Measurements from ENCODE around the gene FUOM.
A peak's percentile ranks its signal among the peaks of the same experiment; 100 is the strongest.
"Not testable (repeated sequence)": the region's sequence is repeated elsewhere in the genome, so short reads cannot be mapped to it uniquely, and the experiment has no call there.

Gene FUOM

DNA sequence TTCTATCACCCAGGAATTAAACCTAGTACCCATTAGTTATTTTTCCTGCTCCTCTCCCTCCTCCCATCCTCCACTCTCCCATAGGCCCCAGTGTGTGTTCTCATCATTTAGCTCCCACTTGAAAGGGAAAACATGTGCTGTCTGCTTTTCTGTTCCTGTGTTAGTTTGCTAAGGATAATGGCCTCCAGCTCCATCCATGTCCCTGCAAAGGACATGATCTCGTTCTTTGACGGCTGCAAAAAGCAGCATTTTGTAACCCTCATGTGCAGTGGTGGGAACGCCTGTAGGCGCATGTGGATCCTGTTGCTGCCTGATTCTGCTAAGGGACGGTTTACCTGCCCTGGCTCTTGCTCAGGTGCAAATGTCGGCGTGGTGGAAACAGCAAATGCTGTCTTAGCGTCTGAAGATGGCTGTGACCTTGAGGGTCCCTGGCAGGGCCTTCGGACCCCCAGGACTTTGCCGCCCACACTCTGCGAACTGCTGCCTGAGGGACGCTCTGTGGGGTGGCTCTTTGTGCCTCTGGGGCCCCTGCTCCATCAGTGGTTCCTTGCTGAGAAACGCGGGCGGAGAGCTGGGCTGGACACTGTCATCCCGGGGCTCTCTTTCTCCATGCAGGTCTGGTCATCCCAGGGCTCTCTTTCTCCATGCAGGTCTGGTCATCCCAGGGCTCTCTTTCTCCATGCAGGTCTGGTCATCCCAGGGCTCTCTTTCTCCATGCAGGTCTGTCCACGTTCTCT, 30.6 kb upstream of the FUOM start:
- DNase-seq: no peak

- DNase-seq: not testable (repeated sequence)
Measured at GRCh38 chr10:133386951-133387350, 29.1 kb upstream of the FUOM start.

DNA sequence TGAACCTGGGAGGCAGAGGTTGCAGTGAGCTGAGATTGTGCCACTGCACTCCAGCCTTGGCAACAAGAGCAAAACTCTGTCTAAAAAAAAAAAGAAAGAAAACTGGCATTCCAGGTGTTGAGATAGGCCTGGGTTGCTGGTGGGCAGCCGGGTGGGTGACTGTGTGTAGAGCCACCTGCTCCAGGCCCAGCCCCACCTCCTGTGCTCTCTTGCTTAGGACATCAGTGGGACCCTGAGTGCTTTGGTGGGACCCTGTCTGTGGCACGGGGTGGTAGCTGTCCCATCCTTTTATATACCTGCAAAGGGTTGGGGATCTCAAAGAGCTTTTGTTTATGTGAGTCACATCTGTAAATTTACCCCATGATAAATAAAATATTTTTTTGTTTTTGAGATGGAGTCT, 27.4 kb upstream of the FUOM start:
- DNase-seq: no peak

- DNase-seq: no peak
Measured at GRCh38 chr10:133384071-133384470, 26.3 kb upstream of the FUOM start.

DNA sequence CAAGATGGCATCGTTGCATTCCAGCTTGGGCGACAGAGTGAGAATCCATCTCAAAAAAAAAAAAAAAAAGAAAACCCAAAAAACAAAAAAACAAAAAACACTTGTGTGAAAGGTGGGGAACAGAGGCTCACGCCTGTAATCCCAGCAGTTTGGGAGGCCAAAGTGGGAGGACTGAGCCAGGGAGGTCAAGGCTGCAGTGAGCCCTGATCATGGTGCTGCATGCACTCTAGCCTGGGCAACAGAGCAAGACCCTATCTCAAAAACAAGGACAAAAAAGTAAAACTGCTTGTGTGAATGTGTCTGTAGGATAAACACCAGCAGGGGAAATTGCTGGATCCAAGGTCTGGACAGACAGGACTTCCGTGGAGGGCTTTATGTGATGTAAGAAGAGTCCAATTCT, 25.7 kb upstream of the FUOM start:
- no peak for DNase-seq

- DNase-seq: no peak
Measured at GRCh38 chr10:133381036-133381435, 23.2 kb upstream of the FUOM start.

DNA sequence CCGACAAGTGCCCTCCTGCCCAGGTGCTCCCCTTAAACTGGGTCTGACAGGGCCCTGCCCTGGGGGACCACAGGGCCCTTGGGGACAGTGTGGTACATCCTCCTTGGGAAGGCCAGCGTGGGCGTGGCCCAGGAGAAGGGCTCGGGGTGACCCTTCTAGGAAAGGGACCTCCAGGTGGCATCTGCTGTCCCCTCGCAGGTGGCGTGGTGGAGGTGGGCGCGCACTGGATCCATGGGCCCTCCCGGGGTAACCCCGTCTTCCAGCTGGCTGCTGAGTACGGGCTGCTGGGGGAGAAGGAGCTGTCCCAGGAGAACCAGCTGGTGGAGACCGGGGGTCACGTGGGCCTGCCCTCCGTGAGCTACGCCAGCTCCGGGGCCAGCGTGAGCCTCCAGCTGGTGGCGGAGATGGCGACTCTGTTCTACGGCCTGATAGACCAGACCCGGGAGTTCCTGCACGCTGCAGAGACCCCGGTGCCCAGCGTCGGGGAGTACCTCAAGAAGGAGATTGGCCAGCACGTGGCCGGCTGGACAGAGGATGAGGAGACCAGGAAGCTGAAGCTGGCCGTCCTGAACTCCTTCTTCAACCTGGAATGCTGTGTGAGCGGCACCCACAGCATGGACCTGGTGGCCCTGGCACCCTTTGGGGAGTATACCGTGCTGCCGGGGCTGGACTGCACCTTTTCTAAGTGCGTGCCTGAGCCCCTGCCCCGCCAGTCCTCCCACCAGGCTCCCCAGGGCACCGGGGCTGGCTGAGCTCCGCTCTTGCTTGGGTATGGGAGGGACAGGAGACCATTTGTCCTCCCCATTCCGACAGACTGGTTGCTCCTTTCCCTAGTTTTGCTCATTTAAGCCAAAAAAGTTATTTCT, 22.2 kb upstream of the FUOM start:
- DNase-seq: no peak

GRCh38 chr10:133379152-133379800, 21.5 kb upstream of the FUOM start, which contains the start of gene PAOX:
TSS of gene PAOX (plus strand) at chr10:133379262. CDS start at chr10:133379317, 55 bp downstream.
- peak; percentile 65 for DNase-seq

- peak; percentile 53 for DNase-seq
Measured at GRCh38 chr10:133378251-133379096, 20.7 kb upstream of the FUOM start.

DNA sequence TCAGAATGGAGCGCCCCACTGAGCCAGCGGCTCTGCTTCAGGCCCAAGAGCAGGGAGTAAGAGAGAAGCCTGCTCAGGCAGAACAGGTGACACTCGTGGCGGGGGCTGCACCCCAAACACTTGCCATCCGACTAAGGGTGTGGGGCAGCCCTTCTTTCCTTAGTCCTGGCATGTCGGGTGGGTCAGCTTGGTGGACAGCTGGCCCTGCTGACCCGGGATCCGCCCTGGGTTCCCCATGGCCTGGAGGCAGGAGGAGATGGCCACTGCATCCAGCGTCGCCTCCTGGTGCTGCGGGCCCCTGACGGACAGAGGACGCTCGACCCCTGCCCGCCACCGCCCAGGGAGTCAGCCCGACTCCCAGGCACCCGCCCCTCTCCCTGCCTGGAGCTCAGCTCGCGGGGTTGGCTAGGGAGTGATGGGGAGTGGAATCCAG, 20.0 kb upstream of the FUOM start:
- no peak for DNase-seq

GRCh38 chr10:133377025-133377817, 19.4 kb upstream of the FUOM start:
- DNase-seq: no peak

DNA sequence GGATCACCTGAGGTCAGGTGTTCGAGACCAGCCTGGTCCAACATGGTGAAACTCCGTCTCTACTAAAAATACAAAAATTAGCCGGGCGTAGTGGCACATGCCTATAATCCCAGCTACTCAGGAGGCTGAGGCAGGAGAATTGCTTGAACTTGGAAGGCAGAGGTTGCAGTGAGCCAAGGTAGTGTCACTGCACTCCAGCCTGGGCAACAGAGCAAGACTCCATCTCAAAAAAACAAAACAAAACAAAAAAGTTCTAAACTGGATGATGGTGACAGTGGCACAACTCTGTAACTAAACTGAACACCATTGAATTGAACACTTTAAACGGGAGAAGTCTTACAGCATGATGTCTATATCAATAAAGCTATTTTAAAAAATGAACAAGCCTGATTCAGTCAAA, 18.4 kb upstream of the FUOM start:
- DNase-seq: not testable (repeated sequence)

DNA sequence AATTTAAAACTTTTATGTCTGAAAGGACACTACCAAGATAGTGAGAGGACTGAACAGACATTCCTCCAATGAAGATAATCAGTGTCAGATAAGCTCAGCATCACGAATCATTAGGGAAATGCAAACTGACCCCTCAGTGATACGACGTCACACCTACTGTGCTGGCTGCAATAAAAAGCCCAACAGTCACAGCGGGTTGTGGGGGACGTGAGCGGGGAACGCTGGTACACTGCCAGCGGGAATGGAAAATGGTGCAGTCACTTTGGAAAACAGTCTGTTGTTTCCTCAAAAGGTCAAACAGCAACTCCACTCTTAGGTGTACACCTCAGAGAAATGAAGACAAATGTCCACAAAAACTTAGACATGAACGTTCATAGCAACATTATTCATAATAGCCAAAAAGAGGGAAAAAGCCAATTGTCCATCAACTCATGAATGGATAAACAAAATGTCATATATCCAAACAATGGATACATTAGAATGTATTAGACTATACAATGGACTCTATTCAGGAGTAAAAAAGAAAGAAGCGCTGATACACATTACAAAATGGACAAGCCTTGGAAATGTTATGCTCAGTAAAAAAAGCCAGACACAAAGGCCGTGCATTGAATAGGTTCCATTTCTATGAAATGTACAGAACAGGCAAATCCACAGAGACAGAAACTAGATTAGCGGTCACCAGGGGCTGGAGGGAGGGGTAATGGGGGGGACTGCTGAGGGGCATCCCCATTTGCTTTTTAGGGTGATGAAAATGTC, 17.7 kb upstream of the FUOM start:
- DNase-seq: no peak

DNA sequence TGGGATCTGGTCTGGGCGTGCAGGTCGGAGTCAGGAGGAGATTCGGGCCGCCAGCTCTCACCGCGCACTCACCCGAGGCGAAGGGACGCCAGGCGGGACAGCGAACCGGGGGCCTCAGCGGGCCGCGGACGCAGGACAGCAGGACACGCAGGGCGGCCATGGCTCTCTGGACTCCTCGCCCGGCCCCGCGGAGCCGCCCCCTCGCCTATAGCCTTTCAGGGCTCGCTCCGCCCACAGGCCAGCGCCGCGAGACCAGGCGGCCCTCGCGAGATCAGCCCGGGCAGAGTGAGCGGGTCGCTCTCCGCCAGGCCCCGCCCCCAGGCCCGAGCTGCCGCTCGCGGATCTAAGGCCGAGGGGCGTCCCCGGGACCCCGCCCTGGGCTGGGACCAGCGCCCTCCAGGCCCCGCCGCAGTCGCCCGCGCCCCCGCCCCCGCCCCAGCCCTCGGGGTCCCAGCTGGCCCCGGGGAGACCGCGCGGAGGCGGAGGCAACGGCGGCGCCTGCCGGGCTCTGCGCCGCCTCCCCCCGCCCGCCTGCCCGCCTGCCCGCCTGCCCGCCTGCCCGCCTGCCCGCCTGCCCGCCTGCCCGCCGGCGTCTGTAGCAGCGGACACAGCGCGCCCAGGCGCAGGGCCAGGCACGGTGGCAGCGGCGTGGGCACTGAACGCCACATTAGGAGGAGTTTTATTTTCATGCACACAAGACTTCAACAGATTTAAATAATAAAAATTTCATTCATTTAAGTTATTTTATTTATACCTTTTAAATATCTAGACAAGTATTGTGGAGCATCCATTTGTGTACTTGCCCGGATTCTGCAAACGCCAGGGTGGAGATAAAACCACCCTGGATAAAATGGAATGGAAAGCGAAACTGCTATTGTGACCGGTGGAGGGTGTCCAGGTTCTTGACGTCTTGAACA, 15.6 kb upstream of the FUOM start, which contains the start of gene ECHS1:
Gene ECHS1, minus strand, starts transcription at position 181 of the 917 bp plus-strand sequence. Its CDS starts 21 bp downstream, at position 160.
- DNase-seq: peak; percentile 89

GRCh38 chr10:133372507-133372906, 14.7 kb upstream of the FUOM start:
- DNase-seq: no peak

- no peak for DNase-seq
Measured at GRCh38 chr10:133370030-133370786, 12.4 kb upstream of the FUOM start.

- DNase-seq: no peak
Measured at GRCh38 chr10:133368153-133368552, 10.3 kb upstream of the FUOM start.

DNA sequence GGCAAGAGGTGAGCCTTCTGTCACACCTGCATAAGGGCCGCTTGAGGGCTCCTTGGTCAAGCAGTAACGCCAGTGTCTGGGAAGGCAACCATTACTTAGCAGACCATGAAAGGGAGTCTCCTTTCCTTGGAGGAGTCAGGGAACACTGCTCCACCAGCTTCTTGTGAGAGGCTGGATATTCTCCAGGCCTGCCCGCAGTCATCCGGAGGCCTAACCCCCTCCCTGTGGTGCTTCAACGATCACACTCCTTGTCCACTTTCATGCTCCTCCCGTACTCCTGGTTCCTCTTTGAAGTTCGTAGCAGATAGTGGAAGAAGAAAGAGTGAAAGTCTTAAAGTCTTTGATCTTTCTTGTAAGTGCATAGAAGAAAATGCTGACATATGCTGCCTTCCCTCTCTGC, 9.6 kb upstream of the FUOM start:
- not testable (repeated sequence) for DNase-seq

DNA sequence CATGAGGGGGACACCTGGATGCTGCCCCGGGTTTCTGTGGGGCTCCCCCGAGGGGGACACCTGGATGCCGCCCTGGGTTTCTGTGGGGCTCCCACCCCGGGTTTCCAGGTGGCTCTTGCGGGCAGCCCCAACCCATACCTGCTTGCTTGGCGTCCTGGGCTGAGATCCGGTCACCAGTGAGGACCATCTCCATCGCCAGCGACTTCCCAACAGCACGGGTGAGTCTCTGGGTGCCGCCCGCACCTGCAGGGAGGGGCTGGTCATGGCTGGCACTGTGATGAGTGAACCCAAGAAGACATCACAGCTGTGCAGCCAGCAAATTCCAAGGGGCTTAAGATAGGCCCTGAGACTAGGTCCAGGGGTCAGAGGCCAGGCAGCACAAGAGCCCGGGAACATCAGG, 8.9 kb upstream of the FUOM start:
- no peak for DNase-seq
